Measurements from ENCODE around the gene THBS1.

- no peak for TF ChIP-seq CTCF (IDR thresholded peaks at IDR 0.05)
- TF ChIP-seq POLR2AphosphoS5 (IDR thresholded peaks at IDR 0.05), result no peak
Measured at GRCh38 chr15:39542385-39543065, 38.4 kb upstream of the THBS1 start.

Data from suprapubic skin (tissue), 3 donors.